Type B pancreatic cell (in vitro differentiated cells): ENCODE data around the gene KCNB1. TPM values are rescaled to one million over a fixed set of nuclear protein-coding genes. Genes with fewer than 3 reads are reported as not detected.

Experiments
- DNase-seq: peaks from one replicate; pipeline ENCODE4 v3.0.0; 2021; ENCODE audit warnings: mixed read lengths; ENCODE audit not compliant: unreplicated experiment; ENCODE audit errors: extremely low spot score
- H3K27ac Mint-ChIP-seq: 2 replicates; pipeline ENCODE4 v1.8.0; 2021; ENCODE audit warnings: mild to moderate bottlenecking, mixed read lengths
- H3K27me3 Mint-ChIP-seq: 2 replicates; pipeline ENCODE4 v1.8.0; 2021; ENCODE audit warnings: mixed read lengths
- H3K36me3 Mint-ChIP-seq: 2 replicates; pipeline ENCODE4 v1.8.0; 2021; ENCODE audit warnings: mixed read lengths
- H3K4me1 Mint-ChIP-seq: one replicate; pipeline ENCODE4 v1.8.0; 2021; ENCODE audit warnings: mixed read lengths; ENCODE audit not compliant: unreplicated experiment
- H3K4me3 Mint-ChIP-seq: 2 replicates; pipeline ENCODE4 v1.8.0; 2021; ENCODE audit warnings: mild to moderate bottlenecking, mixed read lengths
- H3K9me3 Mint-ChIP-seq: 2 replicates; pipeline ENCODE4 v1.8.0; 2021; ENCODE audit warnings: mixed read lengths
- total RNA-seq: library from RNA; stranded (reverse); gene quantifications from 2 replicates; pipeline ENCODE4 v1.2.1, GENCODE V29; 2021; ENCODE audit warnings: low replicate concordance
- TF ChIP-seq, protein P1 (sequence below): fragments of 200-600 bp; sonication (generic); conservative IDR thresholded peaks from 2 replicates; pipeline ENCODE4 v1.5.0; 2021; ENCODE audit warnings: antibody characterized with exemption, mild to moderate bottlenecking

KCNB1 gene
- total RNA-seq, 1 donor from 2014 or later, result 1.2 TPM

GRCh38 chr20:49346682-49347081 lies 135.8 kb downstream of the KCNB1 start:
- H3K27ac Mint-ChIP-seq, result no peak overlapping the region

DNA sequence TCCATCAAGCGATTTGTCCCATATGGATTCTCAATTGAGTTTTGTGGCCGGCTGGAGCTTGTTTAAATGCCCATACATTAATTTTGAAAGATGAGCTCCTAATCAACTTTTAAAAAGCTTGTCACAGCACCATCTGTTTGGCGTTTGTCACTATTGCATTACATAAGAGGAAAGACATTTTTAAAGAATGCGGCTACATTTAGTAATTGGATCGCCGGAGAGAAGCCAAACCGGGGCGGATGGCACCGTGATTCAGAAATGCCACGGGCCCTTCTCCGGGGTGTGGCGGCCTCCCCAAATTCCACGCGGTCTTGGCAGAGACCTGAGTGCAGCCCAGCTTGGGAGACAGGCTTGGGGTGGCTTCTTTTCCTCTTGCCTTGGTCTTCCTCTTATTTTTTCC lies 136.9 kb downstream of the KCNB1 start:
- Mint-ChIP-seq H3K9me3 (no peaks in the 10 kb centered on the region), H3K4me1 (peaks cover 11% of the 10 kb centered on the region), H3K36me3 (no peaks in the 10 kb centered on the region), H3K4me3 (no peak overlapping the region), H3K27ac (no peak overlapping the region), H3K27me3 (peaks cover 27% of the 10 kb centered on the region)
- no peak for DNase-seq
- TF ChIP-seq, protein P1, sequence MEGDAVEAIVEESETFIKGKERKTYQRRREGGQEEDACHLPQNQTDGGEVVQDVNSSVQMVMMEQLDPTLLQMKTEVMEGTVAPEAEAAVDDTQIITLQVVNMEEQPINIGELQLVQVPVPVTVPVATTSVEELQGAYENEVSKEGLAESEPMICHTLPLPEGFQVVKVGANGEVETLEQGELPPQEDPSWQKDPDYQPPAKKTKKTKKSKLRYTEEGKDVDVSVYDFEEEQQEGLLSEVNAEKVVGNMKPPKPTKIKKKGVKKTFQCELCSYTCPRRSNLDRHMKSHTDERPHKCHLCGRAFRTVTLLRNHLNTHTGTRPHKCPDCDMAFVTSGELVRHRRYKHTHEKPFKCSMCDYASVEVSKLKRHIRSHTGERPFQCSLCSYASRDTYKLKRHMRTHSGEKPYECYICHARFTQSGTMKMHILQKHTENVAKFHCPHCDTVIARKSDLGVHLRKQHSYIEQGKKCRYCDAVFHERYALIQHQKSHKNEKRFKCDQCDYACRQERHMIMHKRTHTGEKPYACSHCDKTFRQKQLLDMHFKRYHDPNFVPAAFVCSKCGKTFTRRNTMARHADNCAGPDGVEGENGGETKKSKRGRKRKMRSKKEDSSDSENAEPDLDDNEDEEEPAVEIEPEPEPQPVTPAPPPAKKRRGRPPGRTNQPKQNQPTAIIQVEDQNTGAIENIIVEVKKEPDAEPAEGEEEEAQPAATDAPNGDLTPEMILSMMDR, result no peak

More at GRCh38 chr20:49346682-49347081, 135.8 kb downstream of the KCNB1 start:
- Mint-ChIP-seq H3K4me3 (no peak overlapping the region), H3K27me3 (peaks cover 31% of the 10 kb centered on the region), H3K9me3 (no peaks in the 10 kb centered on the region), H3K4me1 (peaks cover 11% of the 10 kb centered on the region), H3K36me3 (no peaks in the 10 kb centered on the region)
- TF ChIP-seq, protein P1, result peak; percentile 48
- no peak for DNase-seq

GRCh38 chr20:49344975-49345374 lies 137.5 kb downstream of the KCNB1 start:
- Mint-ChIP-seq H3K4me1 (peaks cover 11% of the 10 kb centered on the region), H3K27me3 (peaks cover 27% of the 10 kb centered on the region), H3K36me3 (no peaks in the 10 kb centered on the region), H3K4me3 (no peak overlapping the region), H3K9me3 (no peaks in the 10 kb centered on the region), H3K27ac (no peak overlapping the region)
- no peak for DNase-seq
- TF ChIP-seq, protein P1, result no peak

DNA sequence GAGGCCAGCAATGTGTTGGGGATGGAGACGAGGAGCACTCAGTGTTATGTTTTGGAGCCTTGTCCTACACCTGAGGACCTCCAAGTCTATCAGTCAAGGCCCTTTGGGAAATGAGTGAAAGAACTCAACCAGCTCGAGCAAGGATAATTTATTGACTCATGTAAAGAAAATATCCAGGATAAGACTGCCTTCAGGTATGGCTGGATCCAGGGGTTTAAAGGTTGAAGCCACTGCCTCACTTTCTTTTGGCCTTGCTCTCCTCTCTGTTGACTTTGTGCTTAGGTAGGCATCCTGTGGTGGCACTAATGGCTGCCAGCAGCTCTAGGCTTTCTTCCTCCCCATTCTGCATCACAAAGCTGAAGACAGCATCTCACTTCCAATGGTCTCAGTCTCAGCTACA lies 138.3 kb downstream of the KCNB1 start:
- Mint-ChIP-seq H3K27me3 (peaks cover 28% of the 10 kb centered on the region), H3K36me3 (no peaks in the 10 kb centered on the region), H3K9me3 (no peaks in the 10 kb centered on the region), H3K27ac (no peak overlapping the region), H3K4me1 (peaks cover 11% of the 10 kb centered on the region), H3K4me3 (no peak overlapping the region)
- TF ChIP-seq, protein P1, result no peak
- DNase-seq, result no peak

DNA sequence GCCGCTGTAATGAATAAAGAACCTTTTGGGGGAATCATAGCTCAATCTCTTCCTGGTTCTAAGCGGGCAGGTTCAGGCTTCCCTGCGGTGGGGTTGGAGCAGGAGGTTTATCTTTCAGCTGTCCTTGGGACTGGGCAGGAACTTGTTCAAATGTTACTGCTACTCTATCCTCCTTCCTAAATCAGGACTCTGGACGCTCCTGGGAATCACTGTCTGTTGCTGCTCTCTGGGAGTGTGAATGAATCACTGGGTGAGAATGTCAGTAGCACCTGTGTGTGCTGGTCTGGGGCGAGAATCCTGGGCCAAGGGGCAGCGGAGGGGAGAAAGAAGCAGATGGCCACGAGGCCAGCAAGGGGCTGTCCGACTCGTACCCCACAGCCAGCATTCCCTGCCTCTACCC lies 139.2 kb downstream of the KCNB1 start:
- H3K27me3 Mint-ChIP-seq, result peaks cover 24% of the 10 kb centered on the region
- peaks cover 11% of the 10 kb centered on the region for H3K4me1 Mint-ChIP-seq
- TF ChIP-seq, protein P1, result no peak
- no peak for DNase-seq
- H3K27ac Mint-ChIP-seq, result no peak overlapping the region
- H3K4me3 Mint-ChIP-seq, result no peak overlapping the region
- H3K36me3 Mint-ChIP-seq, result no peaks in the 10 kb centered on the region
- no peaks in the 10 kb centered on the region for H3K9me3 Mint-ChIP-seq
